SJCRH30 (cell line): ENCODE measurements around the gene SLC19A1. TPM values are rescaled to one million over a fixed set of nuclear protein-coding genes. Genes with fewer than 3 reads are reported as not detected.

ENCODE experiments used
- DNase-seq, 2 experiments: peaks; one replicate each; pipeline ENCODE4 v3.0.0-alpha.2; 2015 to 2020
- H3K27ac ChIP-seq: fragments of 250-450 bp; sonication (Bioruptor Pico); 2 replicates; pipeline ENCODE4 v1.5.1; 2020; ENCODE audit warnings: mild to moderate bottlenecking, moderate library complexity
- H3K27me3 ChIP-seq: fragments of 250-450 bp; sonication (Bioruptor Pico); 2 replicates; pipeline ENCODE4 v1.5.1; 2020; ENCODE audit warnings: mild to moderate bottlenecking, moderate library complexity
- H3K36me3 ChIP-seq: fragments of 250-450 bp; sonication (Bioruptor Pico); 2 replicates; pipeline ENCODE4 v1.5.1; 2020; ENCODE audit warnings: mild to moderate bottlenecking, moderate library complexity
- H3K4me1 ChIP-seq: fragments of 250-450 bp; sonication (Bioruptor Pico); 2 replicates; pipeline ENCODE4 v1.5.1; 2020; ENCODE audit warnings: mild to moderate bottlenecking, moderate library complexity
- H3K4me3 ChIP-seq: fragments of 250-450 bp; sonication (Bioruptor Pico); 2 replicates; pipeline ENCODE4 v1.5.1; 2020; ENCODE audit warnings: mild to moderate bottlenecking, moderate library complexity
- H3K9me3 ChIP-seq: fragments of 250-450 bp; sonication (Bioruptor Pico); replicated peaks from 2 replicates; pipeline ENCODE4 v1.5.1; 2020; ENCODE audit warnings: mild to moderate bottlenecking, moderate library complexity
- total RNA-seq: library from RNA; depleted of rRNA; stranded (reverse); fragments of >200 nt; shearing (Covaris generic); gene quantifications from 2 replicates; pipeline ENCODE4 v1.2.3, GENCODE V29; 2014; rRNA removed

Gene SLC19A1
- total RNA-seq: 27.6 and 27.8 TPM in 2 replicates

GRCh38 chr21:45542242-45542666 lies at the start of gene SLC19A1:
TSS of gene SLC19A1 (minus strand) at chr21:45542440. CDS start at chr21:45537959, 4,481 bp downstream.
- no peaks in the 10 kb centered on the region for H3K36me3 ChIP-seq
- peak within 1 kb of the TSS; percentile 35 for H3K27ac ChIP-seq
- no peaks in the 10 kb centered on the region for H3K9me3 ChIP-seq
- no peaks in the 10 kb centered on the region for H3K27me3 ChIP-seq
- H3K4me1 ChIP-seq: peaks cover 8% of the 10 kb centered on the region; the same call in 1 of the 2 replicates
- H3K4me3 ChIP-seq: peak within 1 kb of the TSS; percentile 80
- DNase-seq: peak; percentile 45 to 66

GRCh38 chr21:45591619-45592207 lies 49.5 kb upstream of the SLC19A1 start:
- Histone ChIP-seq H3K4me3 (no peak overlapping the region), H3K9me3 (peaks cover 2% of the 10 kb centered on the region; the same call in 1 of the 2 replicates), H3K27me3 (no peaks in the 10 kb centered on the region), H3K36me3 (no peaks in the 10 kb centered on the region), H3K4me1 (no peaks in the 10 kb centered on the region), H3K27ac (no peak overlapping the region)
- no peak for DNase-seq

GRCh38 chr21:45590726-45591618 lies 48.7 kb upstream of the SLC19A1 start:
- H3K9me3 ChIP-seq: peaks cover 7% of the 10 kb centered on the region; the same call in 1 of the 2 replicates
- no peaks in the 10 kb centered on the region for H3K4me1 ChIP-seq
- no peak overlapping the region for H3K27ac ChIP-seq
- H3K4me3 ChIP-seq: no peak overlapping the region
- H3K27me3 ChIP-seq: no peaks in the 10 kb centered on the region
- DNase-seq: no peak
- no peaks in the 10 kb centered on the region for H3K36me3 ChIP-seq

- Histone ChIP-seq H3K9me3 (peaks cover 7% of the 10 kb centered on the region; the same call in 1 of the 2 replicates), H3K27me3 (no peaks in the 10 kb centered on the region), H3K27ac (no peak overlapping the region), H3K4me1 (no peaks in the 10 kb centered on the region), H3K4me3 (no peak overlapping the region), H3K36me3 (no peaks in the 10 kb centered on the region)
- DNase-seq: no peak
These were observed 48.0 kb upstream of the SLC19A1 start for GRCh38 chr21:45590246-45590725.

GRCh38 chr21:45589686-45590245 lies 47.5 kb upstream of the SLC19A1 start:
- H3K36me3 ChIP-seq: no peaks in the 10 kb centered on the region
- H3K4me1 ChIP-seq: no peaks in the 10 kb centered on the region
- no peak overlapping the region for H3K4me3 ChIP-seq
- H3K27ac ChIP-seq: no peak overlapping the region
- H3K9me3 ChIP-seq: peaks cover 7% of the 10 kb centered on the region; the same call in 1 of the 2 replicates
- no peaks in the 10 kb centered on the region for H3K27me3 ChIP-seq
- DNase-seq: no peak

- Histone ChIP-seq H3K27ac (no peak overlapping the region), H3K4me3 (no peak overlapping the region), H3K36me3 (no peaks in the 10 kb centered on the region), H3K27me3 (no peaks in the 10 kb centered on the region), H3K9me3 (peaks cover 7% of the 10 kb centered on the region; the same call in 1 of the 2 replicates), H3K4me1 (no peaks in the 10 kb centered on the region)
- DNase-seq: no peak
These were observed 46.7 kb upstream of the SLC19A1 start for GRCh38 chr21:45588871-45589491.

- Histone ChIP-seq H3K27me3 (no peaks in the 10 kb centered on the region), H3K4me1 (no peaks in the 10 kb centered on the region), H3K9me3 (peaks cover 7% of the 10 kb centered on the region; the same call in 1 of the 2 replicates), H3K27ac (no peak overlapping the region), H3K4me3 (no peak overlapping the region), H3K36me3 (no peaks in the 10 kb centered on the region)
- no peak for DNase-seq
These were observed 46.0 kb upstream of the SLC19A1 start for GRCh38 chr21:45588086-45588825.

GRCh38 chr21:45586289-45586858 lies 44.1 kb upstream of the SLC19A1 start:
- Histone ChIP-seq H3K9me3 (peaks cover 7% of the 10 kb centered on the region; the same call in 1 of the 2 replicates), H3K27me3 (no peaks in the 10 kb centered on the region), H3K36me3 (no peaks in the 10 kb centered on the region), H3K4me1 (no peaks in the 10 kb centered on the region), H3K4me3 (no peak overlapping the region), H3K27ac (no peak overlapping the region)
- no peak for DNase-seq

- Histone ChIP-seq H3K27ac (no peak overlapping the region), H3K4me3 (no peak overlapping the region), H3K27me3 (no peaks in the 10 kb centered on the region), H3K36me3 (no peaks in the 10 kb centered on the region), H3K9me3 (peaks cover 7% of the 10 kb centered on the region; the same call in 1 of the 2 replicates), H3K4me1 (no peaks in the 10 kb centered on the region)
- no peak for DNase-seq
These were observed 42.5 kb upstream of the SLC19A1 start for GRCh38 chr21:45584786-45585185.

- no peak overlapping the region for H3K27ac ChIP-seq
- no peak for DNase-seq
- H3K4me3 ChIP-seq: no peak overlapping the region
- peaks cover 7% of the 10 kb centered on the region; the same call in 1 of the 2 replicates for H3K9me3 ChIP-seq
- H3K4me1 ChIP-seq: no peaks in the 10 kb centered on the region
- H3K36me3 ChIP-seq: no peaks in the 10 kb centered on the region
- no peaks in the 10 kb centered on the region for H3K27me3 ChIP-seq
These were observed 41.7 kb upstream of the SLC19A1 start for GRCh38 chr21:45583831-45584509.

GRCh38 chr21:45582128-45582527 lies 39.9 kb upstream of the SLC19A1 start:
- no peaks in the 10 kb centered on the region for H3K36me3 ChIP-seq
- no peaks in the 10 kb centered on the region for H3K4me1 ChIP-seq
- DNase-seq: no peak
- no peaks in the 10 kb centered on the region for H3K27me3 ChIP-seq
- H3K27ac ChIP-seq: no peak overlapping the region
- peaks cover 7% of the 10 kb centered on the region; the same call in 1 of the 2 replicates for H3K9me3 ChIP-seq
- no peak overlapping the region for H3K4me3 ChIP-seq

GRCh38 chr21:45581322-45581712 lies 39.1 kb upstream of the SLC19A1 start:
- Histone ChIP-seq H3K36me3 (no peaks in the 10 kb centered on the region), H3K4me3 (no peak overlapping the region), H3K4me1 (no peaks in the 10 kb centered on the region), H3K27me3 (no peaks in the 10 kb centered on the region; the same call in 1 of the 2 replicates), H3K27ac (no peak overlapping the region), H3K9me3 (peaks cover 2% of the 10 kb centered on the region; the same call in 1 of the 2 replicates)
- DNase-seq: no peak
